GM21529 (cell line): ENCODE results near the gene PLCD4.
A peak's percentile ranks its signal among the peaks of the same experiment; 100 is the strongest.

Source experiments
- ATAC-seq: cut with Tn5 transposase; IDR thresholded peaks from one replicate; pipeline ENCODE4 v1.9.1; 2021; ENCODE audit not compliant: unreplicated experiment

The PLCD4 gene

GRCh38 chr2:218662377-218662776 lies 54.7 kb downstream of the PLCD4 start:
- ATAC-seq: no peak

DNA sequence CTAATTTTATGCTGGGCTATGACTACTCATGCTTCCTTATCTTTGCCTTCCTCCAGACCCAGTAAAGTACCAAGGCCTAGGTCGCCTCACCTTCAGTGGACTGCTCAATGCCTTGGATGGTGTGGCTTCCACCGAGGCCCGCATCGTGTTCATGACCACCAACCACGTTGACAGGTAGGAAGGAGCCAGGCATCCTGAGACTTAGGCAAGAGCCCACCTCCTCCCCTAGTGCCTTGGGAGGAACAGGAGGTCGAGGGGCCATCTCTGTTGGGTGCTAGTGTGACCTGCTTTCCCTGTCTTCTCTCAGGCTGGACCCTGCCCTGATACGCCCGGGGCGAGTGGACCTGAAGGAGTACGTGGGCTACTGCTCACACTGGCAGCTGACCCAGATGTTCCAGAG lies 55.1 kb downstream of the PLCD4 start:
- no peak for ATAC-seq

DNA sequence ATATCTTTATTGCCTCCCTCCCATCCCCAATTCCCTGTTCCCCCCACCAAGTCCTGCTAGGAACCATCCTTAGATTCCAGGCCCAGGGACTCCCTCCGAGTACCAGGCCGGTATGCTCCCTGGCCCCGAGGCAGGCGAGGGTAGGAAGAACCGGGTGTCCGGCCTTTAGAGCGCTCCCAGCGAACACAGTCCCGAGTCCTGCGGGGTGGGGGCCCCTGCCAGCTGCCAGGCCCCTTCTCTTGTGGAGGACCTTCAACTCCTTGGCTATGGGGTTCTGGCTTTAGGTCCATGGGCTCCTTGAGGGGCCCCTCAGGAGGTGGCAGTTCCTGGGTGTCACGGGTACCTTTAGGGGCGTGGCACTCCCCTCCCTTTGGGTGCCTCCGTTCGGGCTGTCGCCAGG lies 56.2 kb downstream of the PLCD4 start:
- ATAC-seq: no peak

DNA sequence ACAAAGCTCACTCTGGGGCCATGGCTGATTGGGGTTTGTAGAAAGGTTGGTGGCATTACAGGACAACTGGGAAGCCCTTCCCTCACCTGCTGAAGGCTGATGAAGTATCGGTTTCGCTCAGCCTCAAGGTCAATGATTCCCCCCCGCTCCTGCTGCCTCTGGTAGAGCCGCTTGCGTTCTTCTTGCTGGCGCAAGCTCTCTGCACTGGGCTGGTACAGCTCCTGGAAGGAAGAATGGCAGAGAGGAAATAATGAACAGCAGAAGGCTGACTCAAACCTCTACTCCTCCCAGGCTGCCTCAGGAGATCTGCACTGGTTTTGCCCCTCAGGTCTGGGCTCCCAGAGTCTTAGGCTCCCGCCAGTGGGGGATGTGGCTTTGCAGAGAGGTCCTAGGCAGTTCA lies 57.0 kb downstream of the PLCD4 start:
- ATAC-seq: no peak

GRCh38 chr2:218671097-218671653 lies 63.5 kb downstream of the PLCD4 start:
- ATAC-seq: no peak

DNA sequence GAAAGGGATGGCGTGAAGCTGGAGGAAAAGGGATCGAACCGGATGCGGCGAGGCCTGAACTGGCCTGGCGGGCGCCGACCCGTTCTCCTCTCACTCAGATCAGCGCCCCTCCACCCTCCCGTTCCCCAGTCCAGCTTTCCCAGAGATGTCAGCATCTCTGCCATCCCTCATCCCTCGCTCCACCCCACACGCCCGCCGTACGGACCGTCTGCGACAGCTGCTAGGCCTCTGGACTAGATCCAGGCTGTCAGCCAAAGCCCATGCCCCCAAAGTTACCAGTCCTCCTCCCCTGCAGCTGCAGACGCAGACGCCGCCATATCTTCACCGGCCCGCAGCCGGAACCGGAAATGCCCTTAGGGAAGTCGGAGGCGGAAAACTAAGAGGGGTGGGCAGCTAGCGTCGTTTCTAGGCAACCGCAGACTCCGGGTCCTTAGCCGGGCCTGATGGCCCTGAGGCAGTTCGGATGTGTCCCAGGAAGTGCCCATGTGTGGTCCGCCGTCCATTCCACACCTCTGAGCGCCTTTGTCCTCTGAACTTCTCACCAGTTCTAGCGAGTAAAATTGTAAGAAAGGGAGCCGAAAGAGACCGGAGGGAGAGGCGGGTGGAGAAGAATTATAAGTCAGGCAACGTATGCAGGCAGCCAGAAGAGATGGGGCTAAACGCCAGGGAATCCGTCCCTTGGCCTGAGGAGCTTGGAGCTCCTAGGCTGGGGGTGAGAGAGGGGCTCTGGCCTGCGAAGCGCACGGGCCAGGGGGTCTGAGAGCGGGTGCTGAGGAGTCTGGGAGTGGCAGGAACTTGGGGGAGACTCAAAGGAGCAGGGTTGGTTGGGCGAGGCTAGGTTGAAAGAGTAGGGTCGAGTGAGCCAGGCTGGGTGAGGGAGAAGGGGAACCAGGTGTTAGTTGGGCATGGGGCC lies 64.2 kb downstream of the PLCD4 start, which contains the start of the genes RNF25 and STK36:
Gene RNF25, minus strand, starts transcription at position 349 of the 913 bp plus-strand sequence. Its CDS starts 32 bp downstream, at position 317.
Gene STK36, plus strand, starts transcription at position 433 of the 913 bp plus-strand sequence. CDS start 744 bp downstream, outside the sequence.
- peak; percentile 97 for ATAC-seq

- no peak for ATAC-seq
These were observed 71.4 kb downstream of the PLCD4 start for GRCh38 chr2:218679119-218679518.

DNA sequence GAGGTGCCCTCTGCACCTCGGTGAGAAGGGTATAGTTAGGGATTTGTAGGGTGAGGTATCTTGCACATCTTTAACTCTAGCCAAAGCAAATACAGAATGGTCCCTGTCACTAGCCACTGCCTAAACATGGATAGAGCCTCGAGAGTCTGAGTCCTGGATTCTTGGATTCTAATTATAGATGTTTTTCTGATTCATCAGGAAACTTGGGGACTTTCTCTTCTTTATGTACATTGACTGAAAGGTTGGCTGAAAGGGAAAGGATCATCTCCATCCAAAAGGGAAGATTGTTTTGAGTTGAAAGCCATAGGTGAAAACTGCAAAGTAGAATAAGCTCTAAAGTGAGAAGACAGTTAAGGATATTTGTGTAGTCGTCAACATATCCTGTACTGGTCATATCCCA lies 72.4 kb downstream of the PLCD4 start:
- ATAC-seq: no peak
